Caco-2 (cell line): ENCODE data around the gene CITED4. TPM values are rescaled to one million over a fixed set of nuclear protein-coding genes. Genes with fewer than 3 reads are reported as not detected.

Experiments
- BruUV-seq: library from RNA; stranded (reverse); fragments of 400-500 nt; replicated peaks from 2 replicates; lab custom pipeline; 2021; lab: Mats Ljungman, UMichigan
- CTCF ChIA-PET: fragments of 300-600 bp; sonication (Branson Sonifier 250); formaldehyde crosslinking; loops from one replicate; lab custom pipeline; 2022; ENCODE audit warnings: antibody characterized with exemption; lab: Charles Lee
- POLR2A ChIA-PET: fragments of 300-600 bp; sonication (Branson Sonifier 250); formaldehyde crosslinking; loops from one replicate; lab custom pipeline; 2022; ENCODE audit warnings: antibody characterized with exemption; lab: Charles Lee
- DNase-seq, 2 experiments: peaks; one replicate each; pipeline versions ENCODE4 v3.0.0 to v3.0.0-alpha.2; 2020 to 2022
- H3K27me3 ChIP-seq: replicated peaks from 2 replicates; pipeline ENCODE4 v1.6.0; 2011; ENCODE audit warnings: low read length; ENCODE audit not compliant: control insufficient read depth, insufficient read depth
- H3K36me3 ChIP-seq: 2 replicates; pipeline ENCODE4 v1.5.1; 2011; ENCODE audit warnings: low read length; ENCODE audit not compliant: control insufficient read depth, insufficient read depth
- H3K4me1 ChIP-seq: fragments of 250-450 bp; sonication (Bioruptor Pico); 2 replicates; pipeline ENCODE4 v1.5.1; 2020; ENCODE audit warnings: mild to moderate bottlenecking
- H3K4me3 ChIP-seq: 2 replicates; pipeline ENCODE4 v1.5.1; 2011; ENCODE audit warnings: low read depth, mild to moderate bottlenecking, control low read depth, low read length
- H3K9me3 ChIP-seq: fragments of 250-450 bp; sonication (Bioruptor Pico); 2 replicates; pipeline ENCODE4 v1.5.1; 2020; ENCODE audit warnings: mild to moderate bottlenecking, moderate library complexity
- H3K27ac Mint-ChIP-seq: one replicate; pipeline ENCODE4 v1.8.0; 2022; ENCODE audit warnings: mixed read lengths; ENCODE audit not compliant: unreplicated experiment
- H3K27me3 Mint-ChIP-seq: one replicate; pipeline ENCODE4 v1.8.0; 2022; ENCODE audit warnings: mixed read lengths; ENCODE audit not compliant: insufficient read depth, unreplicated experiment
- H3K36me3 Mint-ChIP-seq: one replicate; pipeline ENCODE4 v1.8.0; 2022; ENCODE audit warnings: mild to moderate bottlenecking, mixed read lengths; ENCODE audit not compliant: insufficient read depth, unreplicated experiment
- H3K4me1 Mint-ChIP-seq: one replicate; pipeline ENCODE4 v1.8.0; 2022; ENCODE audit warnings: low read depth, mixed read lengths; ENCODE audit not compliant: unreplicated experiment
- H3K4me3 Mint-ChIP-seq: one replicate; pipeline ENCODE4 v1.8.0; 2022; ENCODE audit warnings: mild to moderate bottlenecking, moderate library complexity, mixed read lengths; ENCODE audit not compliant: unreplicated experiment
- H3K9me3 Mint-ChIP-seq: one replicate; pipeline ENCODE4 v1.8.0; 2022; ENCODE audit warnings: mixed read lengths; ENCODE audit not compliant: unreplicated experiment
- intact Hi-C: fragments of 100-400 bp; cut with micrococcal nuclease; formaldehyde crosslinking; loops from one replicate; pipeline ENCODE4 v1.10.0; 2022; ENCODE audit not compliant: unreplicated experiment
- total RNA-seq: library from RNA; stranded (reverse); gene quantifications from 2 replicates; pipeline ENCODE4 v1.2.3, GENCODE V29; 2022
- TF ChIP-seq, protein P1 (sequence below), 2 experiments: fragments of 200-600 bp in 1 of 2; IDR thresholded peaks; 1 replicate in 1 of 2; 2 replicates in 1 of 2; pipeline versions ENCODE4 v1.5.1 to v1.8.0; 2011 to 2022; ENCODE audit warnings: antibody characterized with exemption in 1 of 2, control low read depth in 1 of 2, inconsistent platforms in 1 of 2, low read depth in 1 of 2, low read length in 1 of 2, mild to moderate bottlenecking in 1 of 2, moderate library complexity in 1 of 2; ENCODE audit not compliant: insufficient read depth in 1 of 2, severe bottlenecking in 1 of 2, unreplicated experiment in 1 of 2

CITED4 gene
- total RNA-seq, 1 experiment from 2014 or later: 19.5 TPM

- no TSS peak for BruUV-seq
- H3K36me3 ChIP-seq: no peaks in the 10 kb centered on the region
- Mint-ChIP-seq H3K9me3 (peaks cover 10% of the 10 kb centered on the region), H3K27me3 (no peaks in the 10 kb centered on the region), H3K4me1 (peaks cover 9% of the 10 kb centered on the region), H3K27ac (no peak overlapping the region), H3K36me3 (no peaks in the 10 kb centered on the region), H3K4me3 (no peak overlapping the region)
- TF ChIP-seq, protein P1, sequence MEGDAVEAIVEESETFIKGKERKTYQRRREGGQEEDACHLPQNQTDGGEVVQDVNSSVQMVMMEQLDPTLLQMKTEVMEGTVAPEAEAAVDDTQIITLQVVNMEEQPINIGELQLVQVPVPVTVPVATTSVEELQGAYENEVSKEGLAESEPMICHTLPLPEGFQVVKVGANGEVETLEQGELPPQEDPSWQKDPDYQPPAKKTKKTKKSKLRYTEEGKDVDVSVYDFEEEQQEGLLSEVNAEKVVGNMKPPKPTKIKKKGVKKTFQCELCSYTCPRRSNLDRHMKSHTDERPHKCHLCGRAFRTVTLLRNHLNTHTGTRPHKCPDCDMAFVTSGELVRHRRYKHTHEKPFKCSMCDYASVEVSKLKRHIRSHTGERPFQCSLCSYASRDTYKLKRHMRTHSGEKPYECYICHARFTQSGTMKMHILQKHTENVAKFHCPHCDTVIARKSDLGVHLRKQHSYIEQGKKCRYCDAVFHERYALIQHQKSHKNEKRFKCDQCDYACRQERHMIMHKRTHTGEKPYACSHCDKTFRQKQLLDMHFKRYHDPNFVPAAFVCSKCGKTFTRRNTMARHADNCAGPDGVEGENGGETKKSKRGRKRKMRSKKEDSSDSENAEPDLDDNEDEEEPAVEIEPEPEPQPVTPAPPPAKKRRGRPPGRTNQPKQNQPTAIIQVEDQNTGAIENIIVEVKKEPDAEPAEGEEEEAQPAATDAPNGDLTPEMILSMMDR (IDR thresholded peaks at IDR 0.05; ENCODE audit: insufficient read depth in 1 of 2, low read depth in 1 of 2, low read length in 1 of 2, severe bottlenecking in 1 of 2, unreplicated experiment in 1 of 2): no peak
- H3K9me3 ChIP-seq: no peaks in the 10 kb centered on the region
- intact Hi-C loops: no loop called here
- no peak for DNase-seq
- H3K27me3 ChIP-seq: no peaks in the 10 kb centered on the region
- no peaks in the 10 kb centered on the region for H3K4me1 ChIP-seq
- ChIA-PET CTCF (no interaction called here), POLR2A (no interaction called here)
- H3K4me3 ChIP-seq: no peak overlapping the region
These were observed 16.3 kb downstream of the CITED4 start for GRCh38 chr1:40845895-40846294.

- no peak for DNase-seq
- ChIA-PET POLR2A (no interaction called here), CTCF (interaction anchor here (0.7 kb wide), 1 partner anchor 164 kb away, joined by 3 read pairs; no protein-coding TSS in a partner anchor)
- no TSS peak for BruUV-seq
- Mint-ChIP-seq H3K4me1 (peaks cover 9% of the 10 kb centered on the region), H3K9me3 (peaks cover 10% of the 10 kb centered on the region), H3K27ac (no peak overlapping the region), H3K4me3 (no peak overlapping the region), H3K36me3 (no peaks in the 10 kb centered on the region), H3K27me3 (no peaks in the 10 kb centered on the region)
- H3K4me3 ChIP-seq: no peak overlapping the region
- no peaks in the 10 kb centered on the region for H3K9me3 ChIP-seq
- TF ChIP-seq, protein P1 (IDR thresholded peaks at IDR 0.05; ENCODE audit: insufficient read depth in 1 of 2, low read depth in 1 of 2, low read length in 1 of 2, severe bottlenecking in 1 of 2, unreplicated experiment in 1 of 2): no peak
- no peaks in the 10 kb centered on the region for H3K36me3 ChIP-seq
- intact Hi-C loops: no loop called here
- no peaks in the 10 kb centered on the region for H3K4me1 ChIP-seq
- H3K27me3 ChIP-seq: no peaks in the 10 kb centered on the region
These were observed 17.0 kb downstream of the CITED4 start for GRCh38 chr1:40844887-40845878.

DNA sequence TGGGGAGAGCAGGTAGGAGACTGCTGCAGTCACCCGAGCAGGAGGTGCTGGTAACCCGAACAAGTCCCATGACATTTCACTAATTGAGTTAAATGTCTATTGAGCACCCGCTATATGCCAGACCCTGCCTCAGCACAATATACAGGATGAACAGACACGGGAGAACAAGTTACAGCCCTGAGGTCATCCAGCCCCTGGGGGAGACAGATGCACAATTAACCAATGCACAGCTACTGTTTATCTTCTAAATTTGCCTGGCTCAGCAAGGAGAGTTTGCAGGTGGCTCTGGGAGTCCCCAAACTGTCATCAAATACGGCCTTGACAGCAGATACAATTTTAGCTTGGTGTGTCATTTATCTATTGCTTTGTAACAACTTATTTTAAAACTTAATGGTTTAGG is 18.1 kb downstream of the CITED4 start:
- Histone ChIP-seq H3K4me1 (no peaks in the 10 kb centered on the region), H3K27me3 (no peaks in the 10 kb centered on the region), H3K4me3 (no peak overlapping the region), H3K36me3 (no peaks in the 10 kb centered on the region), H3K9me3 (no peaks in the 10 kb centered on the region)
- intact Hi-C loops: no loop called here
- Mint-ChIP-seq H3K4me3 (no peak overlapping the region), H3K4me1 (peaks cover 8% of the 10 kb centered on the region), H3K36me3 (no peaks in the 10 kb centered on the region), H3K27ac (no peak overlapping the region), H3K9me3 (peaks cover 10% of the 10 kb centered on the region), H3K27me3 (no peaks in the 10 kb centered on the region)
- TF ChIP-seq, protein P1 (IDR thresholded peaks at IDR 0.05; ENCODE audit: insufficient read depth in 1 of 2, low read depth in 1 of 2, low read length in 1 of 2, severe bottlenecking in 1 of 2, unreplicated experiment in 1 of 2): no peak
- ChIA-PET POLR2A (no interaction called here), CTCF (no interaction called here)
- no peak for DNase-seq
- BruUV-seq: no TSS peak
